ENCODE data around the gene KRT5.

DNA sequence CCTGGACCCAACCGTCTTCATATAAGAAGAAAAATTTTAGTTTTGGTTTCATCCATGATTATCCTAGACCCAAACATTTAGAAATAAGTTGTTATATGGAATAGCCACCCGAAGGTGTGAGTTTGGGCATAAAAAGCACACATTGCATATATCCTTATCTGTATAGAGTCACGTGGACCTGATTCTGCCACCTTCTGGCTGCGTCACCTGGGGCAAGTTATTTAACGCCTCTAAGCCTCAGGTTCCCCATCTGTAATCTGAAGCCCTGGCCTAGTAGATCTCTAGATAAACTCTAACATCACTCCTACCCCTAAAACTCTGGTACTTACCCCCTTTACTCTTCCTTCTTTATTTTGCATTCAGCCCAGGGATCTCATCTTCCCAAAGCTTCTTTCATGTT, 14.3 kb upstream of the KRT5 start:
- no peak for TF ChIP-seq CTCF (IDR thresholded peaks at IDR 0.05)
- no peak for TF ChIP-seq POLR2A (IDR thresholded peaks at IDR 0.05)
